Erythroblast (primary cell): ENCODE measurements around the gene U2AF2.

Experiments used
- DNase-seq, 2 experiments: peaks; one replicate each; lab custom pipeline; 2025; lab: John Stamatoyannopoulos, UW
- GATA1 ChIP-seq: IDR thresholded peaks from 2 replicates; pipeline ENCODE4 v1.6.1; 2011; ENCODE audit warnings: low read depth, mild to moderate bottlenecking, control low read depth, low read length, moderate library complexity
- POLR2A ChIP-seq: IDR thresholded peaks from 2 replicates; pipeline ENCODE4 v1.6.1; 2011; ENCODE audit warnings: mild to moderate bottlenecking, low read length

Gene U2AF2

GRCh38 chr19:55643003-55643886, 11.6 kb upstream of the U2AF2 start, which contains the start of gene ZNF581:
Gene ZNF581 (plus strand): TSS chr19:55643649. CDS start chr19:55644572, 923 bp downstream.
- peak; percentile 84 to 89 for DNase-seq
- peak; percentile 70 for TF ChIP-seq POLR2A
- no peak for TF ChIP-seq GATA1

GRCh38 chr19:55643887-55644176, 11.0 kb upstream of the U2AF2 start:
- peak; percentile 58 to 66 for DNase-seq
- TF ChIP-seq POLR2A: no peak
- no peak for TF ChIP-seq GATA1

GRCh38 chr19:55644191-55644833, 10.5 kb upstream of the U2AF2 start:
- TF ChIP-seq POLR2A: no peak
- no peak for DNase-seq

GRCh38 chr19:55644842-55645511, 9.9 kb upstream of the U2AF2 start:
- TF ChIP-seq POLR2A (no peak), GATA1 (no peak)
- no peak for DNase-seq

- no peak for DNase-seq
- TF ChIP-seq GATA1 (no peak), POLR2A (no peak)
Observed at GRCh38 chr19:55645512-55645881, 9.3 kb upstream of the U2AF2 start.

GRCh38 chr19:55646889-55647731, 7.7 kb upstream of the U2AF2 start:
- no peak for DNase-seq
- TF ChIP-seq POLR2A: no peak

GRCh38 chr19:55647732-55648584, 6.9 kb upstream of the U2AF2 start, which contains the start of gene CCDC106:
Gene CCDC106 (plus strand): TSS chr19:55648212. CDS start chr19:55649047, 835 bp downstream.
- TF ChIP-seq POLR2A: no peak
- no peak for TF ChIP-seq GATA1
- DNase-seq: peak; percentile 58 to 68

- no peak for DNase-seq
- TF ChIP-seq GATA1: no peak
- TF ChIP-seq POLR2A: no peak
Observed at GRCh38 chr19:55648585-55649267, 6.1 kb upstream of the U2AF2 start.

- no peak for DNase-seq
- TF ChIP-seq GATA1 (no peak), POLR2A (no peak)
Observed at GRCh38 chr19:55649268-55650125, 5.3 kb upstream of the U2AF2 start.

- no peak for DNase-seq
Observed at GRCh38 chr19:55650126-55650557, 4.7 kb upstream of the U2AF2 start.

GRCh38 chr19:55650602-55651230, 4.1 kb upstream of the U2AF2 start:
- no peak for DNase-seq
- TF ChIP-seq GATA1 (no peak), POLR2A (no peak)

More at GRCh38 chr19:55650126-55650557, 4.7 kb upstream of the U2AF2 start:
- TF ChIP-seq GATA1 (no peak), POLR2A (no peak)
